ENCODE measurements around the gene KCNQ4. TPM values are rescaled to one million over a fixed set of nuclear protein-coding genes. Genes with fewer than 3 reads are reported as not detected.

KCNQ4 gene
- total RNA-seq = under 0.01 TPM in 2 replicates

- peak within 1 kb of the TSS; percentile 25 for H3K4me3 ChIP-seq (ENCODE audit: low read depth, low read length)
- H3K27me3 ChIP-seq (ENCODE audit: control insufficient read depth, insufficient read depth, low read length) = peaks cover 9% of the 10 kb centered on the region
- DNase-seq (ENCODE audit: low read depth) = no peak
- TF ChIP-seq CTCF (IDR thresholded peaks at IDR 0.05; ENCODE audit: insufficient read depth, low read length, severe bottlenecking) = no peak
- no peak for FAIRE-seq
- H3K36me3 ChIP-seq (ENCODE audit: control insufficient read depth, insufficient read depth, low read length) = no peaks in the 10 kb centered on the region
Observed at GRCh38 chr1:40783001-40783905, at the start of gene KCNQ4. TSS of gene KCNQ4 (plus strand) at chr1:40783787. CDS start at chr1:40784094, 307 bp downstream.

GRCh38 chr1:40734882-40735628 lies 48.5 kb upstream of the KCNQ4 start:
- Histone ChIP-seq H3K27me3 (ENCODE audit: control insufficient read depth, insufficient read depth, low read length) (no peaks in the 10 kb centered on the region), H3K4me3 (ENCODE audit: low read depth, low read length) (no peak overlapping the region), H3K36me3 (ENCODE audit: control insufficient read depth, insufficient read depth, low read length) (peaks cover 3% of the 10 kb centered on the region)
- DNase-seq (ENCODE audit: low read depth) (no peak), FAIRE-seq (no peak)
- TF ChIP-seq CTCF (IDR thresholded peaks at IDR 0.05; ENCODE audit: insufficient read depth, low read length, severe bottlenecking) = no peak

GRCh38 chr1:40736085-40736531 lies 47.5 kb upstream of the KCNQ4 start:
- no peak for TF ChIP-seq CTCF (IDR thresholded peaks at IDR 0.05; ENCODE audit: insufficient read depth, low read length, severe bottlenecking)
- DNase-seq (ENCODE audit: low read depth) (peak; percentile 79), FAIRE-seq (no peak)

GRCh38 chr1:40738831-40739230 lies 44.8 kb upstream of the KCNQ4 start:
- Histone ChIP-seq H3K27me3 (ENCODE audit: control insufficient read depth, insufficient read depth, low read length) (no peaks in the 10 kb centered on the region), H3K4me3 (ENCODE audit: low read depth, low read length) (no peak overlapping the region), H3K36me3 (ENCODE audit: control insufficient read depth, insufficient read depth, low read length) (peaks cover 10% of the 10 kb centered on the region)
- no peak for FAIRE-seq
- no peak for DNase-seq (ENCODE audit: low read depth)
- no peak for TF ChIP-seq CTCF (IDR thresholded peaks at IDR 0.05; ENCODE audit: insufficient read depth, low read length, severe bottlenecking)

More at GRCh38 chr1:40736085-40736531, 47.5 kb upstream of the KCNQ4 start:
- H3K36me3 ChIP-seq (ENCODE audit: control insufficient read depth, insufficient read depth, low read length) = peaks cover 5% of the 10 kb centered on the region
- no peaks in the 10 kb centered on the region for H3K27me3 ChIP-seq (ENCODE audit: control insufficient read depth, insufficient read depth, low read length)
- no peak overlapping the region for H3K4me3 ChIP-seq (ENCODE audit: low read depth, low read length)

GRCh38 chr1:40739455-40740008 lies 44.1 kb upstream of the KCNQ4 start:
- FAIRE-seq (no peak), DNase-seq (ENCODE audit: low read depth) (no peak)
- no peaks in the 10 kb centered on the region for H3K27me3 ChIP-seq (ENCODE audit: control insufficient read depth, insufficient read depth, low read length)
- no peak overlapping the region for H3K4me3 ChIP-seq (ENCODE audit: low read depth, low read length)
- no peak for TF ChIP-seq CTCF (IDR thresholded peaks at IDR 0.05; ENCODE audit: insufficient read depth, low read length, severe bottlenecking)
- peaks cover 12% of the 10 kb centered on the region for H3K36me3 ChIP-seq (ENCODE audit: control insufficient read depth, insufficient read depth, low read length)

Data from bronchial epithelial cell (primary cell).